GM18507 (cell line): ENCODE data around the gene ALDH3A2.

Source experiments
- DNase-seq: peaks from one replicate; pipeline ENCODE4 v3.0.0; 2011; ENCODE audit warnings: low read depth; ENCODE audit not compliant: insufficient read length; ENCODE audit errors: extremely low spot score
- FAIRE-seq: peaks from 2 replicates; lab custom pipeline; 2011; peaks lifted over from hg19 to GRCh38; lab: Jason Lieb, UNC

Gene ALDH3A2

DNA sequence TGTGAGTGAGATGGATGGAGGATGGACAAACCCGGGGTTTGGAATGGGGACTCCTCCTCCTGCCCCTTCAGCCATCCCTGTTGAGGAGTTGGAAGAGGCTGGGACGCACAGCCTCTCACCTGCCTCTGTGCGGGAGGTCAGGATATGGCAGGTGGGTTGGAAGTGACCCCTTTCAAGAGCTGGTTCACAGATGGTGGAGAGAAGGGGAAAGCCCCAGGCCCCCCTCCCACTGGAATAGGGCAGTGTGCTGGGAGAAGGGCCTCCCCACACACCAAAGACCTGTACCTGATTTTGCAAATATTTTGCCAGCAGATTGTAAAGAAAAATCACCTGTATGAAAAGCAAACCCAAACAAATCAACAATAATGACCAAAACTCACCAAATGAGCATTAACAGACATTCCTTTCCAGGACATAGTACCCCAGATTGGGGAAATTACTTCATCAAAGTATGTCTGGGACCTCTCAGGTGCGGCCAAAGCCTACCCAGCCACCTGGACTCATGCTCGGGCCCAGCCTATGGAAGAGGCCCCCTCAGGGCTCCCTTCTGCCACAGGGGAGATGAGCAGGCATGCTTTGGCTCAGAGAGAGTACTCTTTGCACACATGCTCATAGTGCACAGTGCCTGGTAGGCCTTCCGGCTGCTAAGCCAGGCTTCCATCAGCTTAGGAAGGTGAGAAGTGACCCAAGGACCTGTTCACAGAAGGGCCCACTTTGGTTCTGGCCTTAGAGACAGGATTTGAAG lies 60.1 kb downstream of the ALDH3A2 start:
- FAIRE-seq: no peak
- no peak for DNase-seq

GRCh38 chr17:19709841-19710240 lies 61.3 kb downstream of the ALDH3A2 start:
- no peak for FAIRE-seq
- no peak for DNase-seq

DNA sequence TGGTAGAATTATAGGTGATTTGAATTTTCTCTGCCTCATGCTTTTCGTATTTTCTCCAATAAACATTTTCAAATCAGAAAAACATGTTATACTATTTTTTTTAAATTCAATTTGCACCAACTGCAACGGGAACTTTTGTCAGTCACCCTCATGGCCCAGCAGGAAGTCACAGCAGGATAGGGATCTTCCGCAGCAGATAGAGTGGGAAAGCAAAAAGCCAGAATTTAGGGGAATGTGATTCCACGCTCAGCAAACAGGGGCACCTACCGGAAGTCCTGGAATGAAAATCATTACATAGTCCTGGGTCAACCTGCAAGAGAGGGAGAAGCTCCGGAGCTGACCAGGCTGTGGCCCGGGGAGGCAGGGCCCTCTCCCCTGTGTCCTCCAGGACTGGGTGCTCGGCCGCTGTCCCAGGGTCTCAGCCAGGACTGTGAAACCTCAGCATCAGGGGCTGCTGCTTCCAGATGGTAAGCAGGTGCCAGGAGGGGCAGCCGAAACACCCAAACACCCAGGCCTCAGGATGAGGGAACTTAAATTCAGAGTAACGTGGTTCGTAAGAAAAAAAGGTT lies 64.0 kb downstream of the ALDH3A2 start:
- no peak for FAIRE-seq
- no peak for DNase-seq

- DNase-seq (no peak), FAIRE-seq (no peak)
Measured at GRCh38 chr17:19713462-19713861, 64.9 kb downstream of the ALDH3A2 start.

- no peak for DNase-seq
- FAIRE-seq: no peak
Measured at GRCh38 chr17:19713901-19714361, 65.4 kb downstream of the ALDH3A2 start.

GRCh38 chr17:19714542-19715411 lies 66.2 kb downstream of the ALDH3A2 start:
- FAIRE-seq: no peak
- DNase-seq: no peak

GRCh38 chr17:19716108-19717030 lies 67.8 kb downstream of the ALDH3A2 start, which contains the start of gene SLC47A2:
TSS of gene SLC47A2 (minus strand) at chr17:19716584. CDS start at chr17:19716555, 29 bp downstream.
- DNase-seq (no peak), FAIRE-seq (no peak)

DNA sequence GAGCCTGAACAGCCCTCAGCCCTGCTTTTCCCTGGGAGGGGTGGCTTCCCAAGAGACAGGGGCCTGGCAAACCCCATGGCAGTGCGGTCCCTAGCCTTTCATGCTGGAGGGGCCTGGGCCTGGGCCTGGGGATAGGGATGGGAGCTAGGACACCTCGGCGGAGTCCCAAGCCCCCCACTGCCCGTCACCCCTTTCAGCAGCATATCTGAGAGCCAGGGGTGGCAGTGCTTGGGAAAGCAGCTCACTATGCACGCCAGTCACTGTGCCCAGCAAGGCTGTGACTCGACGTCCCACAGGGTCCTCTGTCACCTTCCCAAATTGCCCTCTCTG lies 68.4 kb downstream of the ALDH3A2 start:
- DNase-seq (no peak), FAIRE-seq (no peak)

DNA sequence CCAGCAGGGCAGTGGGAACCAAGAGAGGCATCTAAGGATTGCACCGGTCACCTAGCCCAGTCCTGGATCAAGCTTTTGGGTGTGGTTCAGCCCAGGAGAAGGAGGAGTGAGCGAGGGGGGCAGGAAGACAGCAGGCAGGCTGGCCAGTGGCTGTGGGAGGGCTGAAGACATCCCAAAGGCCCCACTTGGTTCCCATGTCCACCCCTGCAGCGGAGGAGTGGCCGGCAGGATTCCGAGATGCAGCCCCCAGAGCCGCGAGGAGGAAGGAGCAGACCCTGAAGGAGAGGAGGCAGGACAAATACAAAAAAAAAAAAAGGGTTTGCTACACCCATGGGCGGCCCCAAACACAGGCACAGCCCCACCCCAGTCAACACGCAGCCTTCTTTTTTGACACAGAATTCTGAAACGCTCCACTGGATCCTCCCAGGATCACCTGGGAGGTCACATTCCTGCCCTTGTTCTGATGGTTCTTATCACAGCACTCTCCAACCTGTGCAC lies 68.9 kb downstream of the ALDH3A2 start:
- FAIRE-seq: no peak
- DNase-seq: no peak

- DNase-seq (no peak), FAIRE-seq (no peak)
Measured at GRCh38 chr17:19718041-19718612, 69.6 kb downstream of the ALDH3A2 start.

- FAIRE-seq: no peak
- DNase-seq: no peak
Measured at GRCh38 chr17:19718613-19719354, 70.2 kb downstream of the ALDH3A2 start.

- DNase-seq: no peak
- no peak for FAIRE-seq
Measured at GRCh38 chr17:19719355-19720209, 71.0 kb downstream of the ALDH3A2 start.

DNA sequence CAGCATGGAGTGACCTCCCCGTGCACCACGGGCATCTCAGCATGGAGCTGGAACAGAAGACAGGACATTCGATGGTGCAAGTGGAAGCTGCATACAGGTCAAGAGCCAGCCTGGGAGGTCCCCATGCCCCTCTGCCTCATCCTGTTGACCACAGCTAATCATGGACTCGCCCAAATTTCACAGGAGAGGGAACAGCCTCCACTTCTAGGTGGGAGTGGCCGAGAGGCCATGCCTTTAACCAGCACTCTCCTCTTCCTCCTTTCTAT lies 71.6 kb downstream of the ALDH3A2 start:
- DNase-seq (no peak), FAIRE-seq (no peak)

DNA sequence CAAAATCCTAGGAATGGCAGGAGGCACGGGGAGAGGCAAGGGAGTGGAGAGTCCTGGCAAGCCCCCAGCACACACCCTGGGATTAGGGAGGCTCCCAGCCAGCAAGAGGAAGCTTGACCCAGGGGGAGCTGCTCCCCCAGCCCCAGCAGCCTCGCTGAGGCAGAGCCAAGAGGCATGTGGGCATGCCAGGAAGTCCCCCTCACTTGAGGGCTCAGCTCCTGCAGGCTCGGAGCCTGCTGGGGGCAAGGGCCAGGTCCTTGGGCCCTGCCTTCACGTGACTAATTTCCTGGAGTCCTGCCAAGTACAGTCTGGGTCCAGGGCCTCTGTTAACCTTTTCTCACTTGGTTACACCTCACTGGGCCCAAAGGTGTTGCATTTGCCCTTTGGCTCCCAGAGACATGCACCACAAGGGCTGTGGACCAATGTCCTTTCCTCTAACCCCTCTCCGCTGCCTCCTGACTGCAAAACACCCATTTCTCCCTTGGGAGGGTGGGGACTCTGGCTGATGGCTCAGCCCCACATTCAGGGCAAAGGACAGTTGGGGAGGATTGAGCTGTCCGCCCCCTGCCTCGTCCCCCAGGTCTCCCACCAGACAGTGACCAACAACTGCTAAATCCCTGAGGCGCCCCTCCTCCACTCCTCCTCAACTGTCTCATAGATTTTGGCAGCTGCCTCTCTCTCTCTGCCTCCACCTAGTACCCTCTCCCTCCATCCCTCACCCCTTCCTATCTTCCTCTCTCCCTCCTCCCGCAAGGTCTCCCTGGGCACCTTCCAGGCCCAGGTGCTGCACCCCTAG lies 72.3 kb downstream of the ALDH3A2 start:
- peak; percentile 29 for FAIRE-seq
- no peak for DNase-seq

- DNase-seq: no peak
- FAIRE-seq: no peak
Measured at GRCh38 chr17:19723964-19724363, 75.4 kb downstream of the ALDH3A2 start.

- no peak for FAIRE-seq
Measured at GRCh38 chr17:19724501-19725420, 76.2 kb downstream of the ALDH3A2 start.

More at GRCh38 chr17:19724501-19725420, 76.2 kb downstream of the ALDH3A2 start:
- DNase-seq: no peak
